ENCODE measurements around the gene CLMN. TPM values are rescaled to one million over a fixed set of nuclear protein-coding genes. Genes with fewer than 3 reads are reported as not detected.
A peak's percentile ranks its signal among the peaks of the same experiment; 100 is the strongest.

Gene CLMN
- total and polyA plus RNA-seq, 2 of the 8 experiments (the other 6 are each of a cell fraction or from before 2014, with no cell fraction given), result 1.6 to 8.2 TPM

GRCh38 chr14:95221531-95221930 lies 98.2 kb downstream of the CLMN start:
- Histone ChIP-seq H3K23me2 (ENCODE audit: low read depth, low read length) (no peaks in the 10 kb centered on the region), H2AK5ac (ENCODE audit: low read depth, low read length) (no peak overlapping the region), H2BK20ac (ENCODE audit: low read length) (no peak overlapping the region), H4K8ac (ENCODE audit: extremely low read depth, insufficient read depth, low read length) (no peak overlapping the region), H3K18ac (ENCODE audit: extremely low read depth, low read length) (no peak overlapping the region), H3K27me3 (replicated peaks in 1 of 4; ENCODE audit: control insufficient read depth in 3 of 4, extremely low read depth in 1 of 4, insufficient read depth in 3 of 4, low read length in 3 of 4) (peaks cover 0 to 10% (median 5%) of the 10 kb centered on the region in 4 experiments; a peak in 4 of 7 replicates), H2AFZ (ENCODE audit: low read length) (no peak overlapping the region), H3K4ac (replicated peaks; ENCODE audit: insufficient read length, low read depth, low read length) (no peak overlapping the region), H3K79me2 (ENCODE audit: control insufficient read depth in 1 of 2, insufficient read depth in 2 of 2, low read length in 2 of 2) (no peaks in the 10 kb centered on the region), H3K23ac (ENCODE audit: insufficient read length) (no peak overlapping the region), H3K56ac (replicated peaks; ENCODE audit: insufficient read length, low read depth, low read length) (no peak overlapping the region), H2BK5ac (ENCODE audit: low read depth, low read length) (no peak overlapping the region), H3K14ac (ENCODE audit: insufficient read length) (no peak overlapping the region), H3K36me3 (ENCODE audit: control insufficient read depth in 2 of 4, insufficient read depth in 4 of 4, low read length in 3 of 4) (no peaks in the 10 kb centered on the region), H3K27ac (ENCODE audit: low read depth, low read length) (no peak overlapping the region), H2BK12ac (ENCODE audit: low read depth, low read length) (0 out of 2 replicates have a peak overlapping the region, but pooled peaks have one; percentile 45), H2BK120ac (replicated peaks; ENCODE audit: low read depth, low read length) (no peak overlapping the region), H3K9ac (replicated peaks in 1 of 4; ENCODE audit: extremely low read depth in 1 of 4, low read depth in 3 of 4, low read length in 3 of 4) (no peak overlapping the region), H3K9me3 (ENCODE audit: insufficient read depth in 2 of 2, low read depth in 1 of 2, low read length in 1 of 2) (no peaks in the 10 kb centered on the region), H3K79me1 (ENCODE audit: low read depth, low read length) (no peaks in the 10 kb centered on the region), H4K5ac (ENCODE audit: insufficient read length, low read depth, low read length) (no peak overlapping the region), H3K4me3 (ENCODE audit: extremely low read depth in 1 of 4, insufficient read depth in 2 of 4, low read depth in 3 of 4, low read length in 4 of 4) (no peak overlapping the region), H3K4me1 (replicated peaks in 1 of 4; ENCODE audit: control insufficient read depth in 3 of 4, insufficient read depth in 4 of 4, low read length in 3 of 4) (peaks cover 11 to 36% (median 23%) of the 10 kb centered on the region in 4 experiments), H4K91ac (replicated peaks; ENCODE audit: insufficient read length, low read length) (no peak overlapping the region), H4K20me1 (replicated peaks in 1 of 2; ENCODE audit: control insufficient read depth in 1 of 2, insufficient read depth in 2 of 2, low read length in 2 of 2) (no peaks in the 10 kb centered on the region), H2BK15ac (ENCODE audit: low read length) (no peak overlapping the region), H3K4me2 (ENCODE audit: insufficient read depth in 1 of 2, low read depth in 2 of 2, low read length in 2 of 2) (no peak overlapping the region)
- WGBS, 2 experiments (ENCODE audit: extremely low coverage in 1 of 2, insufficient coverage in 1 of 2, insufficient read length in 1 of 2, insufficient replicate concordance in 2 of 2, low coverage in 1 of 2, low lambda C conversion rate in 2 of 2, missing lambda C conversion rate in 1 of 2), result 94% methylated on average over 12 of the region's 12 CpGs; no CpG with 5 or more reads in 1 of the 2 experiments
- ChIA-PET CTCF (ENCODE audit: partially characterized antibody) (interaction anchor here (1.0 to 2.6 kb wide), 11 partner anchors 8 to 212 kb away, joined by 3 to 11 read pairs (median 4); no protein-coding TSS in a partner anchor), POLR2A (ENCODE audit: partially characterized antibody) (interaction anchor here (1.4 kb wide), 1 partner anchor 64 kb away, joined by 6 read pairs; no protein-coding TSS in a partner anchor)
- DNase-seq (ENCODE audit: low read depth in 1 of 2, low spot score in 2 of 2), result no peak
- no peak for TF ChIP-seq GTF2F1 (IDR thresholded peaks at IDR 0.05; ENCODE audit: borderline replicate concordance, low read depth, low read length)
- no peak for TF ChIP-seq BCL11A (IDR thresholded peaks at IDR 0.05; ENCODE audit: low read depth in 2 of 2, low read length in 2 of 2)
- TF ChIP-seq CREB1 (IDR thresholded peaks at IDR 0.05), result no peak
- no peak for TF ChIP-seq SP4 (IDR thresholded peaks at IDR 0.05; ENCODE audit: low read length)
- TF ChIP-seq EGR1 (IDR thresholded peaks at IDR 0.05; ENCODE audit: borderline replicate concordance, low read depth, low read length), result no peak
- TF ChIP-seq GABPA (IDR thresholded peaks at IDR 0.05; ENCODE audit: borderline replicate concordance, insufficient read depth, low read length), result no peak
- no peak for TF ChIP-seq RBBP5 (IDR thresholded peaks at IDR 0.05; ENCODE audit: borderline replicate concordance, low read depth, low read length)
- TF ChIP-seq KDM4A (IDR thresholded peaks at IDR 0.05; ENCODE audit: low read depth, low read length, severe bottlenecking), result no peak
- TF ChIP-seq JUN (IDR thresholded peaks at IDR 0.05; ENCODE audit: low read depth, low read length), result no peak
- no peak for TF ChIP-seq CEBPB (IDR thresholded peaks at IDR 0.05; ENCODE audit: low read depth, low read length)
- TF ChIP-seq POLR2A (IDR thresholded peaks at IDR 0.05; ENCODE audit: control extremely low read depth in 1 of 2, low read depth in 2 of 2, low read length in 2 of 2), result no peak
- TF ChIP-seq NANOG (IDR thresholded peaks at IDR 0.05; ENCODE audit: insufficient read depth, low read depth, low read length, poor library complexity, severe bottlenecking), result no peak
- no peak for FAIRE-seq

Data from H1 (cell line).